SK-N-SH (cell line): ENCODE data around the gene NAXE.
"Not testable (repeated sequence)": the region's sequence is repeated elsewhere in the genome, so short reads cannot be mapped to it uniquely, and the experiment has no call there.

Source experiments
- REST ChIP-seq: IDR thresholded peaks from 2 replicates; pipeline ENCODE4 v1.6.1; 2012; ENCODE audit warnings: mild to moderate bottlenecking, low read depth, low read length, moderate library complexity
- TF ChIP-seq, protein P1 (sequence below): fragments of 200-600 bp; sonication (generic); IDR thresholded peaks from 2 replicates; pipeline ENCODE4 v1.6.1; 2017; ENCODE audit warnings: antibody characterized with exemption, mild to moderate bottlenecking, moderate library complexity

DNA sequence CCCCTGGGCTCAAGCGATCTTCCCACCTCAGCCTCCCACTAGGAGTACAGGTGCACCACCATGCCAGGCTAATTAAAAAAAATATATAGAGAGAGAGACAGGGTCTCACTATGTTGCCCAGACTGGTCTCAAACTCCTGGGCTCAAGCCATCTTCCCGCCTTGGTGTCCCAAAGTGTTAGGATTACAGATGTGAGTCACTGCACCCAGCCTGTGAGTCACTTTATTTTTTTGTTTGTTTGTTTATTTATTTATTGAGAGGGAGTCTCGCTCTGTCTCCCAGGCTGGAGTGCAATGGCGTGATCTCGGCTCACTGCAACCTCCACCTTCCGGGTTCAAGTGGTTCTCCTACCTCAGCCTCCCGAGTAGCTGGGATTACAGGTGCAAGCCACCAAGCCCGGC lies 3.6 kb upstream of the NAXE start:
- not testable (repeated sequence) for TF ChIP-seq REST
- TF ChIP-seq, protein P1, sequence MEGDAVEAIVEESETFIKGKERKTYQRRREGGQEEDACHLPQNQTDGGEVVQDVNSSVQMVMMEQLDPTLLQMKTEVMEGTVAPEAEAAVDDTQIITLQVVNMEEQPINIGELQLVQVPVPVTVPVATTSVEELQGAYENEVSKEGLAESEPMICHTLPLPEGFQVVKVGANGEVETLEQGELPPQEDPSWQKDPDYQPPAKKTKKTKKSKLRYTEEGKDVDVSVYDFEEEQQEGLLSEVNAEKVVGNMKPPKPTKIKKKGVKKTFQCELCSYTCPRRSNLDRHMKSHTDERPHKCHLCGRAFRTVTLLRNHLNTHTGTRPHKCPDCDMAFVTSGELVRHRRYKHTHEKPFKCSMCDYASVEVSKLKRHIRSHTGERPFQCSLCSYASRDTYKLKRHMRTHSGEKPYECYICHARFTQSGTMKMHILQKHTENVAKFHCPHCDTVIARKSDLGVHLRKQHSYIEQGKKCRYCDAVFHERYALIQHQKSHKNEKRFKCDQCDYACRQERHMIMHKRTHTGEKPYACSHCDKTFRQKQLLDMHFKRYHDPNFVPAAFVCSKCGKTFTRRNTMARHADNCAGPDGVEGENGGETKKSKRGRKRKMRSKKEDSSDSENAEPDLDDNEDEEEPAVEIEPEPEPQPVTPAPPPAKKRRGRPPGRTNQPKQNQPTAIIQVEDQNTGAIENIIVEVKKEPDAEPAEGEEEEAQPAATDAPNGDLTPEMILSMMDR = not testable (repeated sequence)
